Spleen (tissue), 11 donors: ENCODE data around the gene NOTCH3. TPM values are rescaled to one million over a fixed set of nuclear protein-coding genes. Genes with fewer than 3 reads are reported as not detected.

Experiments
- DNase-seq: peaks from one replicate; pipeline ENCODE4 v3.0.0-alpha.2; 2020
- H3K27ac ChIP-seq, 8 donors: fragments of 200-600 bp; sonication (generic) in 7 of 8; 1 replicate in 4 of 8; 2 replicates in 4 of 8; pipeline versions ENCODE4 v1.5.0 to v1.8.0; 2016 to 2021; ENCODE audit warnings: inconsistent platforms in 4 of 8, mild to moderate bottlenecking in 4 of 8, moderate library complexity in 1 of 8
- H3K27me3 ChIP-seq, 7 donors: fragments of 200-600 bp; sonication (generic) in 6 of 7; replicated peaks in 1 of 7; 1 replicate in 4 of 7; 2 replicates in 3 of 7; pipeline versions ENCODE4 v1.5.0 to v1.8.0; 2016 to 2021; ENCODE audit warnings: inconsistent platforms in 3 of 7, mild to moderate bottlenecking in 1 of 7
- H3K36me3 ChIP-seq, 6 donors: fragments of 200-600 bp; sonication (generic) in 5 of 6; 1 replicate in 4 of 6; 2 replicates in 2 of 6; pipeline versions ENCODE4 v1.5.0 to v1.8.0; 2016 to 2021; ENCODE audit warnings: inconsistent platforms in 2 of 6
- H3K4me1 ChIP-seq, 6 donors: fragments of 200-600 bp; sonication (generic) in 5 of 6; 1 replicate in 3 of 6; 2 replicates in 3 of 6; pipeline versions ENCODE4 v1.5.0 to v1.8.0; 2016 to 2021; ENCODE audit warnings: inconsistent platforms in 3 of 6
- H3K4me3 ChIP-seq, 8 donors: fragments of 200-600 bp; sonication (generic) in 7 of 8; 1 replicate in 4 of 8; 2 replicates in 4 of 8; pipeline versions ENCODE4 v1.5.0 to v1.8.0; 2016 to 2021; ENCODE audit warnings: inconsistent platforms in 4 of 8, mild to moderate bottlenecking in 4 of 8, moderate library complexity in 2 of 8
- H3K9me3 ChIP-seq, 8 donors: fragments of 200-600 bp; sonication (generic) in 7 of 8; 1 replicate in 4 of 8; 2 replicates in 4 of 8; pipeline versions ENCODE4 v1.5.0 to v1.8.0; 2016 to 2021; ENCODE audit warnings: inconsistent platforms in 4 of 8
- POLR2A ChIP-seq, 3 donors: fragments of 450-650 bp; IDR thresholded peaks; one replicate each; pipeline ENCODE4 v1.5.1; 2017; ENCODE audit warnings: antibody characterized with exemption in 3 of 3, mild to moderate bottlenecking in 1 of 3
- POLR2AphosphoS5 ChIP-seq, 3 donors: sonication (generic); formaldehyde crosslinking; IDR thresholded peaks; one replicate each; pipeline ENCODE4 v1.5.1; 2017; ENCODE audit warnings: antibody characterized with exemption in 3 of 3
- WGBS, 5 donors: extraction: QIAGEN DNeasy Blood & Tissue Kit in 3 of 5; methylation state at CpG; one replicate each; pipeline versions ENCODE4 v1.1.5 to v1.1.7; 2013 to 2018; 5-methylcytosine and 5-hydroxymethylcytosine counted together
- intact Hi-C: fragments of 100-400 bp; cut with DNase I; formaldehyde crosslinking; loops from one replicate; pipeline ENCODE4 v1.15.0; 2023; ENCODE audit warnings: low total_unique reads
- polyA plus RNA-seq, 3 donors: library from polyadenylated mRNA; stranded (reverse); fragments of 200-250 nt; gene quantifications; one replicate each; pipeline ENCODE4 v1.2.1, GENCODE V29; 2013
- total RNA-seq, 7 donors: library from RNA; depleted of rRNA in 3 of 7; stranded (reverse); fragments of >200 nt in 3 of 7; fragmentation: NEBNext Ultra II Directional in 4 of 7; extraction: Animal tissue kit (Norgen Biotek cat#: 25700) in 4 of 7; gene quantifications; one replicate each; pipeline versions ENCODE4 v1.1.0 to v1.2.1, GENCODE V29; 2016 to 2021
- TF ChIP-seq, protein P1 (sequence below), 11 experiments: fragments of 200-600 bp in 7 of 11; fragments of 450-650 bp in 4 of 11; sonication (generic) in 4 of 11; IDR thresholded peaks in 8 of 11; conservative IDR thresholded peaks in 3 of 11; 1 replicate in 7 of 11; 2 replicates in 4 of 11; pipeline versions ENCODE4 v1.4.0 to v1.8.0; 2016 to 2021; ENCODE audit warnings: antibody characterized with exemption in 11 of 11, inconsistent platforms in 4 of 11, mild to moderate bottlenecking in 1 of 11
- donor health status: healthy with polysubstance abuse.
- donor health status: DM: no; HTN: no; CAD: no; lungs with moderate emphysema.
- donor health status: DM: no; HTN: no; CAD: no.
- donor health status: Bipolar disorder and iron deficiency.
- donor health status: healthy.
- donor health status: DM: no; HTN: no; CAD: no.
- donor health status: DM: yes; HTN: yes; CAD: no.

NOTCH3 gene
- total and polyA plus RNA-seq, 10 donors = 1.4 to 94.9 (median 58.2) TPM

- H3K27me3 ChIP-seq = peaks cover 0 to 17% (median 0%) of the 10 kb centered on the region in 7 donors
- intact Hi-C loops = no loop called here
- no peaks in the 10 kb centered on the region for H3K4me1 ChIP-seq
- H3K9me3 ChIP-seq = peaks cover 0 to 46% (median 36%) of the 10 kb centered on the region in 8 donors
- TF ChIP-seq, protein P1, sequence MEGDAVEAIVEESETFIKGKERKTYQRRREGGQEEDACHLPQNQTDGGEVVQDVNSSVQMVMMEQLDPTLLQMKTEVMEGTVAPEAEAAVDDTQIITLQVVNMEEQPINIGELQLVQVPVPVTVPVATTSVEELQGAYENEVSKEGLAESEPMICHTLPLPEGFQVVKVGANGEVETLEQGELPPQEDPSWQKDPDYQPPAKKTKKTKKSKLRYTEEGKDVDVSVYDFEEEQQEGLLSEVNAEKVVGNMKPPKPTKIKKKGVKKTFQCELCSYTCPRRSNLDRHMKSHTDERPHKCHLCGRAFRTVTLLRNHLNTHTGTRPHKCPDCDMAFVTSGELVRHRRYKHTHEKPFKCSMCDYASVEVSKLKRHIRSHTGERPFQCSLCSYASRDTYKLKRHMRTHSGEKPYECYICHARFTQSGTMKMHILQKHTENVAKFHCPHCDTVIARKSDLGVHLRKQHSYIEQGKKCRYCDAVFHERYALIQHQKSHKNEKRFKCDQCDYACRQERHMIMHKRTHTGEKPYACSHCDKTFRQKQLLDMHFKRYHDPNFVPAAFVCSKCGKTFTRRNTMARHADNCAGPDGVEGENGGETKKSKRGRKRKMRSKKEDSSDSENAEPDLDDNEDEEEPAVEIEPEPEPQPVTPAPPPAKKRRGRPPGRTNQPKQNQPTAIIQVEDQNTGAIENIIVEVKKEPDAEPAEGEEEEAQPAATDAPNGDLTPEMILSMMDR (IDR thresholded peaks at IDR 0.05 in 8 of 11, conservative IDR thresholded peaks at IDR 0.05 in 3 of 11) = no peak
- TF ChIP-seq POLR2A (IDR thresholded peaks at IDR 0.05) = no peak
- no peak overlapping the region for H3K4me3 ChIP-seq
- H3K36me3 ChIP-seq = peaks cover 0 to 48% (median 5%) of the 10 kb centered on the region in 6 donors
- no peak overlapping the region for H3K27ac ChIP-seq
- no peak for DNase-seq
- WGBS, 5 donors = 84 to 94% (median 87%) methylated on average over 12 to 42 of the region's 42 CpGs
These were observed 39.5 kb downstream of the NOTCH3 start for GRCh38 chr19:15161028-15161984.

DNA sequence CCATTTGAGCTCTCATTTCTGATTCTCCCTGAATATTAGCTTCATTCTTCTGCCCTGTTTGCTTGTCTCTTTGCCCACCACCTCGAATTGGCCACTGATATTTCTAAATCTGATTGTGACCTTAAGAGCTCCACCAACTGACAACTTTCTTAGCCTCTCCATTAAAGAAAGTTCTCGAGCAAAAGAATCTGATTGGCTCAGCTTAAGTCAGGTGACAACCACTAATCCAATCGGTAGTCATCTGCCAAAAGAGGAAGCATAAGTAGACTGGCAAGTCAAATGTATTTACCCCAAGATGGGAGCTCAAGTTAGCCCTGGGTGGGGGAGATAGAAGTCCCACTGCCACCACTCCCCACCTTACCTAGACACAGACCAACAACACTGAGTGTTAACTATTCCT is 41.5 kb downstream of the NOTCH3 start:
- peaks cover 0 to 27% (median 19%) of the 10 kb centered on the region in 8 donors for H3K9me3 ChIP-seq
- 64 to 78% (median 73%) methylated on average over 3 of the region's 3 CpGs for WGBS, 5 donors
- H3K27ac ChIP-seq = no peak overlapping the region
- TF ChIP-seq POLR2A (IDR thresholded peaks at IDR 0.05) (no peak), POLR2AphosphoS5 (IDR thresholded peaks at IDR 0.05) (no peak)
- TF ChIP-seq, protein P1 (IDR thresholded peaks at IDR 0.05 in 8 of 11, conservative IDR thresholded peaks at IDR 0.05 in 3 of 11) = no peak
- no peak overlapping the region for H3K4me3 ChIP-seq
- DNase-seq = no peak
- H3K27me3 ChIP-seq = peaks cover 0 to 30% (median 0%) of the 10 kb centered on the region in 7 donors
- peaks cover 0 to 31% (median 3%) of the 10 kb centered on the region in 6 donors for H3K36me3 ChIP-seq
- no peaks in the 10 kb centered on the region for H3K4me1 ChIP-seq
- intact Hi-C loops = no loop called here

DNA sequence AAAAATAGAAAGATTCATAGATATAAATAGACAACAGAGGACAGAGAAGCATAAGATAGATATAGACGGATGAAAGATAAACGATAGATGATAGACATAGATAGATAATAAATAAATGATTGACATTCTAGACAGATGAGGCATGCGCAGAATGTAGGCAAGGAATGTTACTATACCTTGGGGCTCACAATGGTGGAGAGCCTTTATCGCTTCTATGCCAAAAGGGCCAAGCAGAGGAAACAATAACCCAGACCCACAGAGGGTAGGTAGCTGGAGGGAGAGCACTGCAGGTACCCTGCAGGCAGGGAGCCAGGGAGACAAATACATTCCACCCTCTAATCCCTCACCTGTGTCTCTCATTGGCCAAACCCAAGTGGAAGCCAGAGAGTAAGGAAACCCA is 44.4 kb downstream of the NOTCH3 start:
- Histone ChIP-seq H3K27ac (no peak overlapping the region), H3K27me3 (peaks cover 0 to 54% (median 3%) of the 10 kb centered on the region in 7 donors), H3K4me3 (no peak overlapping the region), H3K4me1 (no peaks in the 10 kb centered on the region), H3K36me3 (peaks cover 0 to 15% (median 2%) of the 10 kb centered on the region in 6 donors), H3K9me3 (peaks cover 0 to 30% (median 16%) of the 10 kb centered on the region in 8 donors)
- TF ChIP-seq POLR2AphosphoS5 (IDR thresholded peaks at IDR 0.05) = no peak
- TF ChIP-seq, protein P1 (IDR thresholded peaks at IDR 0.05 in 8 of 11, conservative IDR thresholded peaks at IDR 0.05 in 3 of 11) = no peak
- TF ChIP-seq POLR2A (IDR thresholded peaks at IDR 0.05) = no peak
- intact Hi-C loops = no loop called here
- 91 to 97% (median 96%) methylated on average over 4 of the region's 4 CpGs for WGBS, 5 donors
- DNase-seq = no peak

DNA sequence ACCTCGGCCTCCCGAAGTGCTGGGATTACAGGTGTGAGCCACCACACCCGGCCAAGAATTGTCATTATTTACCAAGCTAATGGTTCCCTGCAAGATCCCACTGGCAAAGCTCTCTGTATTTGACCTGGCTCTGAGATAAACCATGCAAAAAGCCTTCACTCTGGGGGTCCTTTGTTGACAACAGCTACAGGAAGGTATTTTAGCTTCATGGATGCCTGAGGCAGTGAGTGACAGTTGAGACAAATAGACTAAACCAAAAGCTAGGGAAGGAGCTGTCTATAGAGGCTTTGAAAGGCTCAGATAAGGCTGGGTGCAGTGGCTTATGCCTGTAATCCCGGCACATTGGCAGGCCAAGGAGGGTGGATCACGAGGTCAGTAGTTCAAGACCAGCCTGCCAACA is 45.5 kb downstream of the NOTCH3 start:
- no peak overlapping the region for H3K4me3 ChIP-seq
- peaks cover 0 to 4% (median 0%) of the 10 kb centered on the region in 6 donors for H3K36me3 ChIP-seq
- 78 to 96% (median 89%) methylated on average over 5 of the region's 5 CpGs for WGBS, 5 donors
- peaks cover 0 to 3% (median 0%) of the 10 kb centered on the region in 6 donors for H3K4me1 ChIP-seq
- H3K27me3 ChIP-seq = peaks cover 0 to 64% (median 3%) of the 10 kb centered on the region in 7 donors
- intact Hi-C loops = no loop called here
- TF ChIP-seq POLR2AphosphoS5 (IDR thresholded peaks at IDR 0.05) = no peak
- no peak for DNase-seq
- H3K27ac ChIP-seq = no peak overlapping the region
- peaks cover 0 to 30% (median 16%) of the 10 kb centered on the region in 8 donors for H3K9me3 ChIP-seq
